GM18858 (cell line): ENCODE results near the gene NAV2.

Experiments used
- ATAC-seq: cut with Tn5 transposase; IDR thresholded peaks from one replicate; pipeline ENCODE4 v1.9.1; 2021; ENCODE audit not compliant: unreplicated experiment

NAV2 gene

GRCh38 chr11:19774817-19775580 is 62.4 kb downstream of the NAV2 start:
- ATAC-seq, result no peak

GRCh38 chr11:19775622-19776021 is 63.0 kb downstream of the NAV2 start:
- ATAC-seq, result no peak

GRCh38 chr11:19777039-19777376 is 64.4 kb downstream of the NAV2 start:
- peak; percentile 5 for ATAC-seq

- peak; percentile 69 for ATAC-seq
Observed at GRCh38 chr11:19777377-19778102, 64.9 kb downstream of the NAV2 start.

GRCh38 chr11:19779740-19780139 is 67.1 kb downstream of the NAV2 start:
- no peak for ATAC-seq

GRCh38 chr11:19781351-19781750 is 68.7 kb downstream of the NAV2 start:
- ATAC-seq, result no peak

GRCh38 chr11:19785265-19785664 is 72.6 kb downstream of the NAV2 start:
- ATAC-seq, result no peak

- ATAC-seq, result no peak
Observed at GRCh38 chr11:19786644-19787043, 74.0 kb downstream of the NAV2 start.

GRCh38 chr11:19788435-19788834 is 75.8 kb downstream of the NAV2 start:
- no peak for ATAC-seq

- no peak for ATAC-seq
Observed at GRCh38 chr11:19789245-19789644, 76.6 kb downstream of the NAV2 start.

GRCh38 chr11:19789835-19790710 is 77.4 kb downstream of the NAV2 start:
- no peak for ATAC-seq

- ATAC-seq, result no peak
Observed at GRCh38 chr11:19790831-19791552, 78.4 kb downstream of the NAV2 start.

GRCh38 chr11:19792510-19792909 is 79.9 kb downstream of the NAV2 start:
- no peak for ATAC-seq

GRCh38 chr11:19793326-19793725 is 80.7 kb downstream of the NAV2 start:
- ATAC-seq, result no peak

- no peak for ATAC-seq
Observed at GRCh38 chr11:19794161-19794560, 81.5 kb downstream of the NAV2 start.

- ATAC-seq, result no peak
Observed at GRCh38 chr11:19795082-19795481, 82.4 kb downstream of the NAV2 start.

GRCh38 chr11:19800162-19800561 is 87.5 kb downstream of the NAV2 start:
- no peak for ATAC-seq

GRCh38 chr11:19800714-19801519 is 88.3 kb downstream of the NAV2 start:
- ATAC-seq, result no peak

GRCh38 chr11:19802773-19803293 is 90.2 kb downstream of the NAV2 start:
- no peak for ATAC-seq

- ATAC-seq, result no peak
Observed at GRCh38 chr11:19803506-19803998, 90.9 kb downstream of the NAV2 start.
